Activated naive CD4-positive, alpha-beta T cell treated with anti-CD3 and anti-CD28 coated beads, Interleukin-2, amount 50 U/mL, for 16 hours (primary cell): ENCODE results near the gene STX5.
"Not testable (repeated sequence)": the region's sequence is repeated elsewhere in the genome, so short reads cannot be mapped to it uniquely, and the experiment has no call there.

ENCODE experiments used
- DNase-seq: peaks from one replicate; pipeline ENCODE4 v3.0.0-alpha.2; 2020

The STX5 gene

GRCh38 chr11:62854013-62854824 is 22.4 kb upstream of the STX5 start:
- no peak for DNase-seq

DNA sequence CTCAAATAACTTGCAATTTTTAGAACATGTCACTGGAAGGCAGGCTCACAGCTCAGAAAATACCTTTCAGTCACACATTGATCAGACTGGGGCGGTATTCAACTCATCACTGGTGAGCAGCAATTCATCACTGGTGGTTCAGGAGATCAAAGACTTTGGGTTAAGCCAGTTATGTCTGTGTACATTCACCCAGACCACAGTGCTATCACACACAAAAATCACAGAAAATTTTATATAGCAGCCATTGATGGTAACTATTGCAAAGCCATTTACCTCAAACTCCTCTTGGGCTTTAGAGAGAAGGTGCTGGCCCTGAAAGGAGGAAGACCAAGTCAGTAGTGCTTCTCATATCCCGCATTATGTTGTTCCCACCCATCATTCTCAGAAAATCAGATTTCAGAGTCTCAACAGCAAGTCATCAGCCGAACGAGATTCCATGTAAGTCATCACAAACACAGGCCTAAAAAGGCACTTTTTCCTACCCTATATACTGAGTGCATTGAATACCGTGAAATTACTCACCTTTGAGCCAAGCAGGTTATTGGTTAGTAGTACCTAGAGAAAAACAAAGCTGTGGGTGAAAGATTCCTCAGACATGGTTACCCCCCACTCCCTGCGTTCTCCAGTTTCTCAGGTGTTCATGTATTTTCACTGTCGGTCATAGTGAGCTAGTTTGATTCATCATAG is 21.6 kb upstream of the STX5 start:
- no peak for DNase-seq

DNA sequence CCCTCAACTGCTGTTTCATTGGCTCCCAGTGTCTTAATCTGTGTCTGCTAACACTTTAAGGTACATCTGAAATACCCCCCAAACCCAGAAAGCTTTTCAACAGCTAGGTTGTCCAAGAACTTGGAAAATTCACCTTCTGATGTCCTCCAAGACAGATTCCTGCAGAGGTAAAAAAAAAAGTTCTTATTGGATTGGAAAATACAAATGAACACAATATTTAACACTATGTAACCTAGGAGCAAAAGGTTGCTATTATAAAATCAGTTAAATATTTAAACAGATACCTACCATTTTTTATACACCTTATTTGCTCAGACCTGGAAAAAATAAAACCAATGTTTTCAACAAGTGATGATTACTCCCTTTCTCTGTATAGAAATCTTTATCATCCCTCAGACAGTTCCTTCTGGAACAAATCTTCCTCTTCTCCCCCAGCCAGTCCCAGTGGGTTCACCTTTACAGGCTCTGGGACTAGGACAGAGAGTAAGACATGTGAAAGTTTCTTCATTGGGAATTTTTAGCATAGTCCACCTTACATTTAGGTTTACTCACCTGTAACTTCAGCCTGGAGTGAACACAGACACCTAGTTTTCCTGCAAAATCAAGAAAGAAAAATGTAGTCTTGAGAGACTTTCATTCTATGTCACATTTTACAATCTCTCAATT is 20.8 kb upstream of the STX5 start:
- no peak for DNase-seq

DNA sequence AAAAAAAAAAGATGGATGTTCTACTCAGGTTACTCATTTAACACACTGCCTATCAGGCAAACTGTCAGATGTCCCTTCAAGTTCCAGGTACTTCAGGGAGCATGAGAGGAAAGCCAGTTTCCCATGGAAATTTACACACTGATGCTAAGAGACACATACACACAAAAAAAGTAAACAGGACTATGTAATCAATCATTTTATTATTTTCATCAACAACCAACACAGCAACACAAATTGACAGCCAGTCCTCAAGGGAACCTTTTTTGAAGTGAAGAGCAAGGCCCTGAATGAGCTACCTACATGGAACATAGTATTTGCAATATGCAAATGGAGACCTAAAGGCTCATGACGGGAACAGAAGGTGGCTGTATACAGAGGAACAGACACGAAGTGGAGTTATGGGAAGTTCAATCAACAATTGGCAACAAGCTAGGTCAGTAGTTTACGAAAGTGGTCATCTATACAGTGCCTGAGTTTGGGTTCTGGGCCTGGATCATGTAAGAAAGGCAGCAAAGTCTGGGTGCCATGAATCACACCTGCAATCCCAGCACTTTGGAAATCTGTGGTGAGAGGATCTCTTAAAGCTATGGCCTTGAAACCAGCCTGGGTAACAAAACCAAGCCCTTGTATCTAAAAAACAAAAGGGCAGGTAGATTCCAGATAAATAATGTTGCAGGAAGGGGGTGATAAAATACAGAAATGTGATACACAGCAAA is 20.1 kb upstream of the STX5 start:
- no peak for DNase-seq

DNA sequence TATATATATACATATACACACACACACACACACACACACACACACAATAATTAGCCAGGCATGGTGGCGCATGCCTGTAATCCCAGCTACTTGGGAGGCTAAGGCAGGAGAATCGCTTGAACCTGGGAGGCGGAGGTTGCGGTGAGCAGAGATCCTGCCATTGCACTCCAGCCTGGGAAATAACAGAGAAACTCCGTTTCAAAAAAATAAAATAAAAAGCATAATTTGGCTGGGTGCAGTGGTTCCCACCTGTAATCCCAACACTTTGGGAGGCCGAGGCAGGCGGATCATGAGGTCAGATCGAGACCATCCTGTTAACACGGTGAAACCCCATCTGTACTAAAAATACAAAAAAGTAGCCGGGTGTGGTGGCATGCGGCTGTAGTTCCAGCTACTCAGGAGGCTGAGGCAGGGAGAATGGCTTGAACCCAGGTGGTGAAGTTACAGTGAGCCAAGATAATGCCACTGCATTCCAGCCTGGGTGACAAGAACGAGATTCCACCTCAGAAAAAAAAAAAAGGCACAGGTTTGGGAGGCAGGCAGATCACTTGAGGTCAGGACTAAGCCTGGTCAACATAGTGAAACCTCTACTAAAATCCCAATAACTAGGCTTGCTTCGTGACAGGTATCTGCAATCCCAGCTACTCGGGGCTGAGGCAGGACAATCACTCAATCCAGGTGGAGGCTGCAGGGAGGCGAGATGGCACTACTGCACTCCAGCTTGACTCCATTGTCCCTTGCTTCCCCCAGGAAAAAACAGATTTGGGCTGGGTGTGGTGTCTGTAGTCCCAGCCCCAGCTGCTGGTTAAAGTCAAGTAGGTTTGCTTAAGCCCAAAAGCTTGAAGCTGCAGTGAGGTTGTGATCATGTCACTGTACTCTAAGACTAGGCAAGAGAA is 19.3 kb upstream of the STX5 start:
- DNase-seq = no peak

- DNase-seq = no peak
Observed at GRCh38 chr11:62847767-62848314, 16.0 kb upstream of the STX5 start.

- no peak for DNase-seq
Observed at GRCh38 chr11:62846177-62846576, 14.3 kb upstream of the STX5 start.

DNA sequence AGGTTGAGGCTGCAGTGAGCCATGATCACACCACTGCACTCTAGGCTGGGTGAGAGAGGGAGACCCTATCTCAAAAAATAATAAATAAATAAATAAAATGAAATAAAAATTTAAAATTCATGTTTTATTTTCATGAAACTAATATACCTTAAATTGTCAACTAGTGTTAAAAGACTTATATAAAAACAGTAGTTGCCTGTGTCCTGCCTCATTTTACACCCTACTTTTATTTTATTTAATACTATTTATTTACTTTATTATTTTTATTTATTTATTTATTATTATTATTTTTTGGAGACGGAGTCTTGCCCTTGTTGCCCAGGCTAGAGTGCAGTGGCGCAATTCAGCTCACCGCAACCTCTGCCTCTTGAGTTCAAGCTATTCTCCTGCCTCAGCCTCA is 12.3 kb upstream of the STX5 start:
- DNase-seq = no peak

- no peak for DNase-seq
Observed at GRCh38 chr11:62843466-62843865, 11.6 kb upstream of the STX5 start.

DNA sequence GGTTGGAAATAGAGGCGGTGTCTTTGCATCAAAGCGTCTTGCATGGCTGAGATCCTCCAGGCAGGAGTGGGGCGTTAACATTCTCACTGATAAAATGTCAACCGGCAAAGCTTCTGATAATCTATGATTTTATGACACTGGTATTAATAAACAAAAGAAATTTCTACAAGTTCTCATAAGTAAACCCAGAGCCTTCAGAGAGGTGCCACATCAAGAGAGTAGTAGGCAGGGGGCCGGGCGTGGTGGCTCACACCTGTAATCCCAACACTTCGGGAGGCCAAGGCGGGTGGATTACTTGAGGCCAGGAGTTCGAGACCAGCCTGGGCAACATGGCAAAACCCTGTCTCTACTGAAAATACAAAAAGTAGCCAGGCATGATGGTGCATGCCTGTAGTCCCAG is 11.0 kb upstream of the STX5 start:
- DNase-seq = not testable (repeated sequence)

- no peak for DNase-seq
Observed at GRCh38 chr11:62842171-62842741, 10.4 kb upstream of the STX5 start.

DNA sequence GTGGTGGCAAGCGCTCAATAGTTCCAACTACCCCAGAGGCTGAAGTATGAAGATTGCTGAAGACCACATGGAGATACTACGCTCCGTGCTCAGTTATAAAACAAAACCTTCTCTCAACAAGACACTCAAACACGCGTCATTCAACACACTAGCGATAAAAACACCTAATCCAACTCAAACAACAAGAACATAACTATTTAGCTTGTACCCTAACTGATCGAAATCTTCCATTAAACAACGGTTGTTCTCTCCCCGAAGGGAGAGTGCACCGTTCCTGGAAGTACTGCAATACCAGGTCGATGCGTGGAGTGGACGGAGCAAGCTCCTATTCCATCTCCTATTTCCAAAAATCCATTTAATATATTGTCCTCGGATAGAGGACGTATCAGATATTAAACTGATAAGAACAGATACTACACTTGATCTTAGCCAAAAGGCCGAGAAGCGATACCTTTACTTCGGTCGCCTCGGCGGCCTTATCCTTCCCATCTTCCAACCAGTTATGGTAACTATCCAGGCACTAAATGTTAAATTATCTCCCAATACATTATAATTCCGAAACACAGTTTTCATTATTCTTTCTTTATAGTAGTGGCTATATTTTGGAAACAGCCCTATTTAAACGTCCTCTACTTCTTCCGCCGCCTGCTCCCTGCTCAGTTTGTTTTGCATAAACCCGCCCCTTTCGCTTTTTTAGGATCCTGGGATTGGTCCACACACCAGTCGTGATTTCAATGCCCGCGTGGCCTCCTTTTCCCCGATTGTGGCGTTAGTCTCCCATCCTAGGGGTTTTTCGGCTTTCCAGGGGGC is 9.7 kb upstream of the STX5 start:
- DNase-seq = peak; percentile 78

DNA sequence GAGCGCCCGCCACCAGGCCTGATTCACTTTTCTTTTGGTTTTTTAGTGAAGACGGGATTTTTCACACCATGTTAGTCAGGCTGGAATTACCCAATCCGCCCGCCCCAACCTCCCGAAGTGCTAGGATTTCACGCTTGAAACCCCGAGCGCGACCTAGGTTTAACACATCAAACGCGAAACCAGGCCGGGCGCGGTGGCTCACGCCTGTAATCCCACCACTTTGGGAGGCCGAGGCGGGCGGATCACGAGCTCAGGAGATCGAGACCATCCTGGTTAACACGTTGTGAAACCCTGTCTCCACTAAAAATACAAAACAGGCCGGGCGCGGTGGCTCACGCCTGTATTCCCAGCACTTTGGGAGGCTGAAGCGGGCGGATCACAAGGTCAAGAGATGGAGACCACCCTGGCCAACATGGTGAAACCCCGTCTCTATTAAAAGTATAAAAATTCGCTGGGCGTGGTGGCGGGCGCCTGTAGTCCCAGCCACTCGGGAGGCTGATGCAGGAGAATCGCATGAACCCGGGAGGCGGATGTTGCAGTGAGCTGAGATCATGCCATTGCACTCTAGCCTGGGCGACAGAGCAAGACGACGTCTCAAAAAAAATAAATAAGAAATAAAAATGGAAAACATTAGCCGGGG is 9.0 kb upstream of the STX5 start:
- DNase-seq = peak; percentile 87

GRCh38 chr11:62839050-62839945 is 7.4 kb upstream of the STX5 start, which contains the start of gene WDR74:
WDR74 (minus strand) TSS chr11:62839590; CDS start chr11:62839570, 20 bp downstream.
- DNase-seq = peak; percentile 92

GRCh38 chr11:62835336-62835735 is 3.5 kb upstream of the STX5 start:
- no peak for DNase-seq

- DNase-seq = no peak
Observed at GRCh38 chr11:62832336-62833234, 734 bp upstream of the STX5 start, which contains the start of gene TEX54. TEX54 (minus strand) TSS chr11:62832841.

GRCh38 chr11:62830904-62831519 is 839 bp downstream of the STX5 start:
- DNase-seq = no peak
